Measurements from ENCODE around the gene RNASE1.
"Not testable (repeated sequence)": the region's sequence is repeated elsewhere in the genome, so short reads cannot be mapped to it uniquely, and the experiment has no call there.

The RNASE1 gene

GRCh38 chr14:20769421-20769820 is 33.2 kb downstream of the RNASE1 start:
- DNase-seq = no peak

GRCh38 chr14:20768593-20768892 is 34.1 kb downstream of the RNASE1 start:
- no peak for DNase-seq

GRCh38 chr14:20760950-20761349 is 41.7 kb downstream of the RNASE1 start:
- no peak for DNase-seq

GRCh38 chr14:20759465-20759864 is 43.2 kb downstream of the RNASE1 start:
- DNase-seq = not testable (repeated sequence)

- DNase-seq = no peak
These were observed 44.7 kb downstream of the RNASE1 start for GRCh38 chr14:20757965-20758364.

- no peak for DNase-seq
These were observed 47.6 kb downstream of the RNASE1 start for GRCh38 chr14:20755037-20755436.

GRCh38 chr14:20754308-20754707 is 48.3 kb downstream of the RNASE1 start:
- no peak for DNase-seq

- no peak for DNase-seq
These were observed 50.6 kb downstream of the RNASE1 start for GRCh38 chr14:20751963-20752562.

Measured in activated CD4-positive, CD25-positive, alpha-beta regulatory T cell (primary cell).